SJCRH30 (cell line): ENCODE data around the gene MMP17. TPM values are rescaled to one million over a fixed set of nuclear protein-coding genes. Genes with fewer than 3 reads are reported as not detected.
"Not testable (repeated sequence)": the region's sequence is repeated elsewhere in the genome, so short reads cannot be mapped to it uniquely, and the experiment has no call there.

Experiments
- DNase-seq, 2 experiments: peaks; one replicate each; pipeline ENCODE4 v3.0.0-alpha.2; 2015 to 2020
- H3K27ac ChIP-seq: fragments of 250-450 bp; sonication (Bioruptor Pico); 2 replicates; pipeline ENCODE4 v1.5.1; 2020; ENCODE audit warnings: mild to moderate bottlenecking, moderate library complexity
- H3K27me3 ChIP-seq: fragments of 250-450 bp; sonication (Bioruptor Pico); 2 replicates; pipeline ENCODE4 v1.5.1; 2020; ENCODE audit warnings: mild to moderate bottlenecking, moderate library complexity
- H3K36me3 ChIP-seq: fragments of 250-450 bp; sonication (Bioruptor Pico); 2 replicates; pipeline ENCODE4 v1.5.1; 2020; ENCODE audit warnings: mild to moderate bottlenecking, moderate library complexity
- H3K4me1 ChIP-seq: fragments of 250-450 bp; sonication (Bioruptor Pico); 2 replicates; pipeline ENCODE4 v1.5.1; 2020; ENCODE audit warnings: mild to moderate bottlenecking, moderate library complexity
- H3K4me3 ChIP-seq: fragments of 250-450 bp; sonication (Bioruptor Pico); 2 replicates; pipeline ENCODE4 v1.5.1; 2020; ENCODE audit warnings: mild to moderate bottlenecking, moderate library complexity
- H3K9me3 ChIP-seq: fragments of 250-450 bp; sonication (Bioruptor Pico); replicated peaks from 2 replicates; pipeline ENCODE4 v1.5.1; 2020; ENCODE audit warnings: mild to moderate bottlenecking, moderate library complexity
- total RNA-seq: library from RNA; depleted of rRNA; stranded (reverse); fragments of >200 nt; shearing (Covaris generic); gene quantifications from 2 replicates; pipeline ENCODE4 v1.2.3, GENCODE V29; 2014

The MMP17 gene
- total RNA-seq, 1 experiment from 2014 or later = 2.3 TPM

DNA sequence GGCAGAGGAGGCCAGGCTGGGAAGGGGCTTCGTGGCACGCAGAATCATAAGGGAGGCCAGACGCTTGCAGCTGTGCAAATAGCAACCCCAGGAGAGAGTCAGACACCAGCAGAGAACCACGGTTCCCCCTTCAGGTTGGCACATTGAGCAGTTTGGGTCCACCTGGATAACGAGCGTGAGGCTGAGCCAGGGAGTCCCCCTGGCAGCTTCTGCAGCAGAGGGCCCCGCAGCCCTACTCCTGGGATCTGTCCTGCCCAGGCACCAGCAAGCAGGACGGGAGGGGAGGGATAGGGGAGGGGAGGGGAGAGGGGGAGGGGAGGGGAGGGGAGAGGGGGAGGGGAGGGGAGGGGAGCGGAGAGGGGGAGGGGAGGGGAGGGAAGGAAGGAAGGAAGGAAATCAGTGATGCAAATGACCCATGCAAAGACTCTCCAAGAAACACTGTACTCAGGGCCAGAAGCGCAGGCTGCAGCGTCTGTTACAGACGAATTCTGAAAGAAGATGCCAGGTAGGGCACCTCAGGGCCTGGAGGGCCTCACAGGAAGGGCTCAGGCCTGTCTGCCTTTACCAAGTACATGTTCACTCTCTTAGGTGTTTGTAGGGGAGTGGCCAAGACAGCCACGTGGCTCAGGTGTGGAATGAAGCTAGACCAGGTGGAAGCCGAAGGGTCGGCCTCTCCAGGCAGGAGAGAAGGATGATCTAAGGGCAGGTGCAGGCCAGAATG is 32.3 kb upstream of the MMP17 start:
- DNase-seq = no peak
- Histone ChIP-seq H3K4me1 (no peaks in the 10 kb centered on the region), H3K4me3 (no peak overlapping the region), H3K27ac (no peak overlapping the region), H3K9me3 (no peaks in the 10 kb centered on the region), H3K36me3 (peaks cover 10% of the 10 kb centered on the region; the same call in 1 of the 2 replicates), H3K27me3 (no peaks in the 10 kb centered on the region)

GRCh38 chr12:131796411-131796736 is 31.8 kb upstream of the MMP17 start:
- DNase-seq = no peak
- H3K4me3 ChIP-seq = no peak overlapping the region
- H3K4me1 ChIP-seq = no peaks in the 10 kb centered on the region
- peaks cover 8% of the 10 kb centered on the region; the same call in 1 of the 2 replicates for H3K36me3 ChIP-seq
- no peaks in the 10 kb centered on the region for H3K9me3 ChIP-seq
- no peaks in the 10 kb centered on the region for H3K27me3 ChIP-seq
- H3K27ac ChIP-seq = no peak overlapping the region

GRCh38 chr12:131796754-131797587 is 31.2 kb upstream of the MMP17 start:
- Histone ChIP-seq H3K27me3 (no peaks in the 10 kb centered on the region), H3K9me3 (no peaks in the 10 kb centered on the region), H3K4me3 (no peak overlapping the region), H3K27ac (no peak overlapping the region), H3K36me3 (peaks cover 4% of the 10 kb centered on the region; the same call in 1 of the 2 replicates), H3K4me1 (no peaks in the 10 kb centered on the region)
- DNase-seq = no peak

DNA sequence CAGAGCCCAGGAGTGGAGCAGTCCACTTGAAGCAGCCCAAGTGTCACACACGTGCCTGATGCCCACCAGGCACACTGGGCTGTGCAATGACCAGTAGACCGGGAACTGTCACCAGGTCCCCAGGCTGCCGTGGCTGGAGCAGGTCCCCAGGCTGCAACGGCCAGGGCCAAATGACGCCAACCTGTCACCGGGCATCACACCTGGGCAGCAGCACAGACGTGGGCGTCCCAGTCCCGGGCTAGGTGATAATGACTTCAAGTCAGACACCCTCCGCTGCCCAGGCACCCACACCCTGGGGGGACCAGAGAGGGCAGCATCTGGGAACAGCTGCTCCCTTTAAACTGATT is 30.6 kb upstream of the MMP17 start:
- no peaks in the 10 kb centered on the region for H3K9me3 ChIP-seq
- no peaks in the 10 kb centered on the region for H3K27me3 ChIP-seq
- no peak overlapping the region for H3K27ac ChIP-seq
- no peak overlapping the region for H3K4me3 ChIP-seq
- H3K36me3 ChIP-seq = peaks cover 4% of the 10 kb centered on the region; the same call in 1 of the 2 replicates
- no peak for DNase-seq
- no peaks in the 10 kb centered on the region for H3K4me1 ChIP-seq

DNA sequence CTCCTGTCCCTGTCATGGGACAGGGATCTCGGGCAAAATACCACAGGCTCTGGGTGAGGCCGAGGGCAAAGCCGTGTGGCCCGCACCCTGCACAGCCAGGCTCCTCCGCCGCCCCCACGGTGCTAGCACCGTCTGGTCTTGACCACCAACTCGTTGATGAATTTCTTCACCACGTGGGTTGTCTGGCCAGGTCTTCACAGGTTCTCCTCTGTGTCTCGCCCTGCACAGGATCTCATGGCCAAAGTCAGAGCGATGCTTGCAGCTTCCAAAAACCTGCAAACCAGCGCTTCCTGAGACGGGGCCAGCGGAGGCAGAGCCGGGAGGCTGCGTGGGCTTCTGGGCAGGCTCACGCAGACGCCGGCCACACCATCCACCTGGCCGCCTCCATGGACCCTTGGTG is 29.0 kb upstream of the MMP17 start:
- Histone ChIP-seq H3K27ac (no peak overlapping the region), H3K27me3 (no peaks in the 10 kb centered on the region), H3K4me3 (no peak overlapping the region), H3K9me3 (no peaks in the 10 kb centered on the region), H3K4me1 (no peaks in the 10 kb centered on the region), H3K36me3 (0 out of 2 replicates have a peak, but pooled peaks cover 4% of the 10 kb centered on the region)
- no peak for DNase-seq

DNA sequence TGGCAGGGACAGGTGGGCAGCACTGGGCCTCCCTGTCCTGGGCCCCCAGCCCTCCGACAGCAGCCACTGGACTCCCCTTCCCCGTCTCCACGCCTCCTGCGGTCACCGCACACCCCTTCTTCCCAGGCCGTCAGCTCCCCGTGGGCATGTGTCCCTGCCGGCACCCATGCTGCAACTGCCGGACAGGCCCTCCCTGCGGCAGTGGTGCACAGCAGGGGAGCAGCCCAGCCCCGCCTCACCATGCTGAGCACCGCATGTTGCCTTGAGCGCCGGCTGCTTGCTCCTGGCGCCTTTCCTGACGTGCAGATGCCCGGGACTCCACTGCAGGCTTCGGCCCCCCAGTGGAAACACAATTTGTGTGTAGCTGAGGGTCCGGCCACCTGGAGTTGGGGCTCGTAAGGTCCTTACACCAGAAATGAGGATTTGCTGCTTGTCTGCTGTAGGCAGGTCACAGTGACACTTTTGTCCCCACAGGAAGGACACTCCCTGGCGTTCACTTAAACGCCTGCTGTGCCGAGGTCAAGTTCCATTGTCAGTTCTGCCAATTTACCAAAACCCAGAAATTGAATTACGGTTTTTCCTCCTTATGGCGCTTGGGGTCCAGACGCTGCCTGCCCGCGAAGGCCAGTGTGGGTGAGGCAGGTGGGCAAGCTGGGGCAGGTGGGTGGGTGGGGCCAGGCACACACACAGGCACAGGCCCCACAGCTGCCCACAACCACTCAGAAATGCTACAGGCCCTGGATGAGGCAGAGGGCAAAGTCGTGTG is 28.2 kb upstream of the MMP17 start:
- no peaks in the 10 kb centered on the region for H3K9me3 ChIP-seq
- no peak overlapping the region for H3K27ac ChIP-seq
- no peak overlapping the region for H3K4me3 ChIP-seq
- no peaks in the 10 kb centered on the region for H3K4me1 ChIP-seq
- H3K27me3 ChIP-seq = no peaks in the 10 kb centered on the region
- H3K36me3 ChIP-seq = 0 out of 2 replicates have a peak, but pooled peaks cover 4% of the 10 kb centered on the region
- DNase-seq = no peak

DNA sequence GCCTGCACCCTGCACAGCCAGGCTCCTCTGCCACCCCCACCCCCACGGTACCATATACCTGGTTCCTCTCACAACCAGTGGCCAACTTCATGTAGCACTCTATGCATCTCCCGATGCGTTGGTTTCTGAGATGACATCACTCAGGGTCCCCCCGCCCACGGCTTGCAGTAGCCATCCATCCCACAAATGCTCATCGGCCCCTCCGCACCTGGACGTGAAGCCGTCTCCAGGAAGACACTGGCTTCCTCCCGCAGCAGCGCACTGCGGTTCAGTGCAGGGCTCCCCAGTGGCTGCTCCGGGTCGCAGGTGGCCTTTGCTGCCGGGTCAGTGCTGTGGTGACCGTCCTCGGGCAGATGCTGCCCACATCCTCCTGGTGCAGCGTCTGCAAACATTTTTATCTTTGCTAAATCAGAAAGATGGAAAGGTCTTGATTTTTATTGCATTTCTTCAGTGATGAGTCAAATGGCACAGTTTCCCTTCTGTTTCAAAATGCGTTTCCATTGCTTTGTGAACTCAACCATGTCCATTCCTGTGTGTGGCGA is 27.5 kb upstream of the MMP17 start:
- H3K36me3 ChIP-seq = 0 out of 2 replicates have a peak, but pooled peaks cover 4% of the 10 kb centered on the region
- H3K4me1 ChIP-seq = no peaks in the 10 kb centered on the region
- no peak overlapping the region for H3K4me3 ChIP-seq
- DNase-seq = no peak
- no peaks in the 10 kb centered on the region for H3K27me3 ChIP-seq
- H3K9me3 ChIP-seq = no peaks in the 10 kb centered on the region
- H3K27ac ChIP-seq = no peak overlapping the region

GRCh38 chr12:131801254-131801866 is 26.8 kb upstream of the MMP17 start:
- no peak overlapping the region for H3K27ac ChIP-seq
- H3K4me1 ChIP-seq = no peaks in the 10 kb centered on the region
- H3K36me3 ChIP-seq = 0 out of 2 replicates have a peak, but pooled peaks cover 4% of the 10 kb centered on the region
- no peaks in the 10 kb centered on the region for H3K9me3 ChIP-seq
- no peak for DNase-seq
- no peaks in the 10 kb centered on the region for H3K27me3 ChIP-seq
- H3K4me3 ChIP-seq = no peak overlapping the region

- H3K27me3 ChIP-seq = no peaks in the 10 kb centered on the region
- H3K4me3 ChIP-seq = no peak overlapping the region
- H3K4me1 ChIP-seq = no peaks in the 10 kb centered on the region
- DNase-seq = no peak
- no peak overlapping the region for H3K27ac ChIP-seq
- H3K9me3 ChIP-seq = no peaks in the 10 kb centered on the region
- 0 out of 2 replicates have a peak, but pooled peaks cover 4% of the 10 kb centered on the region for H3K36me3 ChIP-seq
These were observed 24.2 kb upstream of the MMP17 start for GRCh38 chr12:131803961-131804521.

- Histone ChIP-seq H3K27me3 (no peaks in the 10 kb centered on the region), H3K4me1 (no peaks in the 10 kb centered on the region), H3K27ac (no peak overlapping the region), H3K4me3 (no peak overlapping the region), H3K9me3 (no peaks in the 10 kb centered on the region), H3K36me3 (no peaks in the 10 kb centered on the region)
- DNase-seq = no peak
These were observed 22.8 kb upstream of the MMP17 start for GRCh38 chr12:131805421-131805820.

GRCh38 chr12:131806674-131807073 is 21.5 kb upstream of the MMP17 start:
- H3K4me1 ChIP-seq = no peaks in the 10 kb centered on the region
- no peak for DNase-seq
- H3K9me3 ChIP-seq = no peaks in the 10 kb centered on the region
- no peak overlapping the region for H3K27ac ChIP-seq
- no peaks in the 10 kb centered on the region for H3K36me3 ChIP-seq
- no peaks in the 10 kb centered on the region for H3K27me3 ChIP-seq
- H3K4me3 ChIP-seq = no peak overlapping the region

DNA sequence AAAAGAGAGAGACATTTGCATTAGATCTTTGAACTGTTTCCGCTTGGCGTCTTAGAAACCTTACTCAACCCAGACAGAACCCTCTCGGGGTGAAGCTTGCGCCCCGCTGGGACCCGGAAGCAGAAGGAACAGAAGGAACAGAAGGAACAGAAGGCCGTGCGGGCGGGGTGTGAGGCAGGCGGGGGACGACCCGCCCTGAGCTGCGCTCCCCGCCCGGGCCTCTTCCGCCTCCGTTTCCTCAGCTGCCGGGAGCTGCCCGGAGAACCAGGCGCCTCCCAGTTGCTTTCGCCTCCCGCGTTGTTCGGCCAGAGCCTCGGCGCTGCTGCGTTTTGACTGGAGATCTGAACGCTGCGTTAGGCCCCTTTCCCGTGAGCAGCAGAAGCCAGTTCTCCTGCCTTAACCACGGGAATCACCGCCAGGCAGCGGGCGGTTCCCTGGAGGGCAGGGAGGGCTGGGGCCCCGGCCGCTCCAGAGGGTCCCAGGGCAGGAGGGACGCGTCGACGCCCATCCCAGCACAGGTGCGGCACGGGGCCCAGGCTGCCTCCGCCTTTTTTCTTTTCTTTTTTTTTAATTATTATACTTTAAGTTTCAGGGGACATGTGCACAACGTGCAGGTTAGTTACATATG is 19.3 kb upstream of the MMP17 start:
- Histone ChIP-seq H3K36me3 (no peaks in the 10 kb centered on the region), H3K27ac (no peak overlapping the region), H3K4me3 (no peak overlapping the region), H3K4me1 (no peaks in the 10 kb centered on the region), H3K9me3 (no peaks in the 10 kb centered on the region), H3K27me3 (no peaks in the 10 kb centered on the region)
- no peak for DNase-seq

- H3K4me3 ChIP-seq, H3K27me3 ChIP-seq, H3K36me3 ChIP-seq, H3K9me3 ChIP-seq, H3K4me1 ChIP-seq, H3K27ac ChIP-seq, DNase-seq: not testable (repeated sequence)
These were observed 18.5 kb upstream of the MMP17 start for GRCh38 chr12:131809476-131810254.
